K562 (cell line): ENCODE results near the gene DISC1. TPM values are rescaled to one million over a fixed set of nuclear protein-coding genes. Genes with fewer than 3 reads are reported as not detected.
A peak's percentile ranks its signal among the peaks of the same experiment; 100 is the strongest.

Source experiments
- ARID2 ChIP-seq: fragments of 450-650 bp; IDR thresholded peaks from 2 replicates; pipeline ENCODE4 v1.6.1; 2017; ENCODE audit warnings: antibody characterized with exemption, mild to moderate bottlenecking
- BRF1 ChIP-seq: IDR thresholded peaks from 3 replicates; pipeline ENCODE4 v1.6.1; 2011; ENCODE audit warnings: borderline replicate concordance, mild to moderate bottlenecking; ENCODE audit not compliant: insufficient read length; ENCODE audit errors: extremely low read depth
- CREBBP ChIP-seq: IDR thresholded peaks from one replicate; pipeline ENCODE4 v1.6.1; 2012; ENCODE audit warnings: low read depth, mild to moderate bottlenecking, control low read depth, inconsistent platforms, low read length
- DACH1 ChIP-seq: fragments of 450-650 bp; IDR thresholded peaks from 2 replicates; pipeline ENCODE4 v1.6.1; 2018; ENCODE audit not compliant: partially characterized antibody
- HEY1 ChIP-seq: fragments of 250-450 bp; sonication (Bioruptor Pico); IDR thresholded peaks from 2 replicates; pipeline ENCODE4 v1.5.0; 2020; ENCODE audit warnings: mild to moderate bottlenecking, moderate library complexity, borderline replicate concordance
- KLF16 ChIP-seq: IDR thresholded peaks from 2 replicates; pipeline ENCODE4 v1.6.1; 2016; ENCODE audit warnings: antibody characterized with exemption
- MED1 ChIP-seq: sonication (generic); formaldehyde crosslinking; IDR thresholded peaks from 2 replicates; pipeline ENCODE4 v1.8.1; 2023; ENCODE audit warnings: missing genetic modification reagents, borderline replicate concordance
- MTF1 ChIP-seq: fragments of 250-450 bp; sonication (Bioruptor Pico); IDR thresholded peaks from 2 replicates; pipeline ENCODE4 v1.9.0; 2021; ENCODE audit warnings: moderate library complexity, mild to moderate bottlenecking, inconsistent platforms, borderline replicate concordance
- SPI1 ChIP-seq: IDR thresholded peaks from 2 replicates; pipeline ENCODE4 v1.6.1; 2011; ENCODE audit warnings: low read depth, low read length, control low read depth, borderline replicate concordance
- SRSF9 ChIP-seq: fragments of 200-400 bp; formaldehyde crosslinking; IDR thresholded peaks from 2 replicates; pipeline ENCODE4 v1.6.1; 2017; ENCODE audit warnings: low read depth, low read length, borderline replicate concordance
- TCF3 ChIP-seq: sonication (generic); formaldehyde crosslinking; IDR thresholded peaks from 2 replicates; pipeline ENCODE4 v1.4.0; 2020; ENCODE audit warnings: mild to moderate bottlenecking, missing genetic modification reagents
- ZNF184 ChIP-seq: sonication (generic); formaldehyde crosslinking; IDR thresholded peaks from 2 replicates; pipeline ENCODE4 v1.5.0; 2020; ENCODE audit warnings: missing genetic modification reagents
- polyA plus RNA-seq, 8 experiments: library from polyadenylated mRNA; depleted of rRNA in 4 of 8; stranded (reverse) in 5 of 8; unstranded in 3 of 8; fragments of >200 nt; fragmentation: Nextera tagmentation in 2 of 8; fragmentation: Illumina TruSeq in 1 of 8; extraction: Ambion mirVana in 2 of 8; extraction: Trizol in 1 of 8; gene quantifications; 2 replicates each; pipeline versions ENCODE4 v1.2.1 to v1.2.3, GENCODE V29; 2011 to 2014; ENCODE audit warnings: inconsistent platforms in 1 of 8, missing spikeins in 1 of 8
- total RNA-seq, 7 experiments: library from RNA; depleted of rRNA in 6 of 7; stranded (reverse); fragments of >200 nt in 6 of 7; fragmentation: Illumina TruSeq in 2 of 7; extraction: Trizol in 2 of 7; gene quantifications; 2 replicates each; pipeline versions ENCODE4 v1.2.1 to v1.2.3, GENCODE V29; 2011 to 2021; ENCODE audit warnings: low replicate concordance in 1 of 7
- TF ChIP-seq, protein P1 (sequence below), 2 experiments: IDR thresholded peaks; 2 replicates each; pipeline ENCODE4 v1.6.1; 2012; ENCODE audit warnings: improper control_type of control experiment in 2 of 2, low read depth in 2 of 2, low read length in 2 of 2, borderline replicate concordance in 1 of 2
- TF ChIP-seq, protein P2 (sequence below): fragments of 250-450 bp; sonication (Bioruptor Pico); IDR thresholded peaks from 2 replicates; pipeline ENCODE4 v1.5.0; 2021
- TF ChIP-seq, protein P3 (sequence below), 3 experiments: fragments of 200-800 bp in 1 of 3; sonication (Bioruptor generic) in 1 of 3; sonication (generic) in 1 of 3; formaldehyde crosslinking in 1 of 3; IDR thresholded peaks; 2 replicates each; pipeline versions ENCODE4 v1.6.1 to v1.8.0; 2016 to 2022; ENCODE audit warnings: mild to moderate bottlenecking in 2 of 3, missing compliant biosample characterization in 2 of 3, missing genetic modification characterization in 2 of 3, missing genetic modification reagents in 1 of 3

The DISC1 gene
- total and polyA plus RNA-seq, 9 of the 15 experiments (the other 6 are each of a cell fraction or from before 2014, with no cell fraction given): 0.01 to 0.11 (median 0.08) TPM; not detected in 1

DNA sequence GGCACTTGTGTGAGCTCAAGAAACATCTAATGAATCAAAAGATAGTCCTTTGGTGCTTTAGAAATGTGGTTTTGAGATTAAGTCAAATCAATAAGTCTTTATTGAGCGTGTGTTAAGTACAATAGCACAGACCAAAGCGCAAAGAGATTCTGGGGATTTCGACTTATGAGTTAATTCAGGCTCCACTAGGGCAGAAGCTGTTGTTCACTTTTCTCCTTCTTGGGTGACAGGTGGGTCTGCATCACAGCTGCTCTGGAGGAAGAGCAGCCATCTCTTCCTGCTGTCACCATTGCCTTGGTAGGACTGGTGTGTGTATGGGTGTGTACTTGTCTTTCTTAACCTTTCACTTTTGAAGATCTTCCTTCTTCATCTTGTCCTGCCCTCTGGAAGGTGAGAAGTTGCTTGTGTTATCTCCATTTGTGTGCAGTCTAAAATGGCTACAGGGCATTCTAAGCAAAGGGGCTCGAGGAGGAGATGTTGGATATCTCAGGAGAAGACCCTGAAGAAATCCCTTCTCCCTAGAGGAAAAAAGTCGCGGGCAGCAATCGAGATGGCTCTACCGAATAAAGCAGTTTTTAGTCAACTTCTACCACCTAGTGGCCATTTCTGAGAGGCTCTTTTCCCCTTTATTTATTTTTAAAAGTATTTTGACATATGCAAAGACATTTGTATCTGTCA is 22.9 kb upstream of the DISC1 start (continued):
- TF ChIP-seq HEY1 (peak; percentile 51; the same call in 1 of the 2 replicates), DACH1 (no peak), MTF1 (CRISPR knock-in tag) (no peak), BRF1 (no peak), SPI1 (no peak), MED1 (CRISPR knock-in tag) (no peak), ARID2 (0 out of 2 replicates have a peak, but pooled peaks have one; percentile 23), ZNF184 (CRISPR knock-in tag) (no peak), CREBBP (no peak), SRSF9 (no peak), KLF16 (0 out of 2 replicates have a peak, but pooled peaks have one; percentile 32), TCF3 (CRISPR knock-in tag) (no peak)
- TF ChIP-seq, protein P1, sequence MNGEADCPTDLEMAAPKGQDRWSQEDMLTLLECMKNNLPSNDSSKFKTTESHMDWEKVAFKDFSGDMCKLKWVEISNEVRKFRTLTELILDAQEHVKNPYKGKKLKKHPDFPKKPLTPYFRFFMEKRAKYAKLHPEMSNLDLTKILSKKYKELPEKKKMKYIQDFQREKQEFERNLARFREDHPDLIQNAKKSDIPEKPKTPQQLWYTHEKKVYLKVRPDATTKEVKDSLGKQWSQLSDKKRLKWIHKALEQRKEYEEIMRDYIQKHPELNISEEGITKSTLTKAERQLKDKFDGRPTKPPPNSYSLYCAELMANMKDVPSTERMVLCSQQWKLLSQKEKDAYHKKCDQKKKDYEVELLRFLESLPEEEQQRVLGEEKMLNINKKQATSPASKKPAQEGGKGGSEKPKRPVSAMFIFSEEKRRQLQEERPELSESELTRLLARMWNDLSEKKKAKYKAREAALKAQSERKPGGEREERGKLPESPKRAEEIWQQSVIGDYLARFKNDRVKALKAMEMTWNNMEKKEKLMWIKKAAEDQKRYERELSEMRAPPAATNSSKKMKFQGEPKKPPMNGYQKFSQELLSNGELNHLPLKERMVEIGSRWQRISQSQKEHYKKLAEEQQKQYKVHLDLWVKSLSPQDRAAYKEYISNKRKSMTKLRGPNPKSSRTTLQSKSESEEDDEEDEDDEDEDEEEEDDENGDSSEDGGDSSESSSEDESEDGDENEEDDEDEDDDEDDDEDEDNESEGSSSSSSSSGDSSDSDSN (IDR thresholded peaks at IDR 0.05; ENCODE audit: borderline replicate concordance in 1 of 2, low read depth in 2 of 2, low read length in 2 of 2): no peak
- TF ChIP-seq, protein P2, sequence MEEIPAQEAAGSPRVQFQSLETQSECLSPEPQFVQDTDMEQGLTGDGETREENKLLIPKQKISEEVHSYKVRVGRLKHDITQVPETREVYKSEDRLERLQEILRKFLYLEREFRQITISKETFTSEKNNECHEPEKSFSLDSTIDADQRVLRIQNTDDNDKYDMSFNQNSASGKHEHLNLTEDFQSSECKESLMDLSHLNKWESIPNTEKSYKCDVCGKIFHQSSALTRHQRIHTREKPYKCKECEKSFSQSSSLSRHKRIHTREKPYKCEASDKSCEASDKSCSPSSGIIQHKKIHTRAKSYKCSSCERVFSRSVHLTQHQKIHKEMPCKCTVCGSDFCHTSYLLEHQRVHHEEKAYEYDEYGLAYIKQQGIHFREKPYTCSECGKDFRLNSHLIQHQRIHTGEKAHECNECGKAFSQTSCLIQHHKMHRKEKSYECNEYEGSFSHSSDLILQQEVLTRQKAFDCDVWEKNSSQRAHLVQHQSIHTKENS (CRISPR knock-in tag): no peak
- TF ChIP-seq, protein P3, sequence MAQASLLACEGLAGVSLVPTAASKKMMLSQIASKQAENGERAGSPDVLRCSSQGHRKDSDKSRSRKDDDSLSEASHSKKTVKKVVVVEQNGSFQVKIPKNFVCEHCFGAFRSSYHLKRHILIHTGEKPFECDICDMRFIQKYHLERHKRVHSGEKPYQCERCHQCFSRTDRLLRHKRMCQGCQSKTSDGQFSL (CRISPR knock-in tag; IDR thresholded peaks at IDR 0.05): no peak
- TF ChIP-seq, protein P3 (tag; IDR thresholded peaks at IDR 0.05): no peak
